ENCODE measurements around the gene IGSF21.

- TF ChIP-seq CTCF (IDR thresholded peaks at IDR 0.05; ENCODE audit: low read depth, low read length, poor library complexity, severe bottlenecking) (no peak), EZH2phosphoT487 (IDR thresholded peaks at IDR 0.05; ENCODE audit: borderline replicate concordance, low read length) (no peak)
Observed at GRCh38 chr1:18121072-18121820, 13.6 kb downstream of the IGSF21 start.
